Measurements from ENCODE around the gene NAALADL1. TPM values are rescaled to one million over a fixed set of nuclear protein-coding genes. Genes with fewer than 3 reads are reported as not detected.
"Not testable (repeated sequence)": the region's sequence is repeated elsewhere in the genome, so short reads cannot be mapped to it uniquely, and the experiment has no call there.

The NAALADL1 gene
- total RNA-seq, 1 donor from 2014 or later = not detected

- peaks cover 8% of the 10 kb centered on the region for H3K4me1 Mint-ChIP-seq (ENCODE audit: unreplicated experiment)
- H3K27me3 Mint-ChIP-seq (ENCODE audit: unreplicated experiment) = peaks cover 2% of the 10 kb centered on the region
- DNase-seq (ENCODE audit: low spot score) = peak; percentile 92
- H3K27ac Mint-ChIP-seq (ENCODE audit: unreplicated experiment) = peak within 1 kb of the TSS; percentile 6
- H3K4me3 Mint-ChIP-seq (ENCODE audit: unreplicated experiment) = peak within 1 kb of the TSS; percentile 88
- TF ChIP-seq CTCF (IDR thresholded peaks at IDR 0.05; ENCODE audit: unreplicated experiment) = peak; percentile 89
- no peaks in the 10 kb centered on the region for H3K9me3 Mint-ChIP-seq (ENCODE audit: unreplicated experiment)
- no peaks in the 10 kb centered on the region for H3K36me3 Mint-ChIP-seq (ENCODE audit: low read depth, unreplicated experiment)
Measured at GRCh38 chr11:65027213-65028067, 30.9 kb downstream of the NAALADL1 start, which contains the start of gene SNX15. Gene SNX15 (plus strand): TSS chr11:65027439. CDS start chr11:65027538, 99 bp downstream.

GRCh38 chr11:65026810-65027209 lies 31.5 kb downstream of the NAALADL1 start:
- no peaks in the 10 kb centered on the region for H3K9me3 Mint-ChIP-seq (ENCODE audit: unreplicated experiment)
- no peaks in the 10 kb centered on the region for H3K36me3 Mint-ChIP-seq (ENCODE audit: low read depth, unreplicated experiment)
- peaks cover 2% of the 10 kb centered on the region for H3K27me3 Mint-ChIP-seq (ENCODE audit: unreplicated experiment)
- H3K27ac Mint-ChIP-seq (ENCODE audit: unreplicated experiment) = peak overlapping the region; percentile 6
- no peak for TF ChIP-seq CTCF (IDR thresholded peaks at IDR 0.05; ENCODE audit: unreplicated experiment)
- no peak for DNase-seq (ENCODE audit: low spot score)
- peak overlapping the region; percentile 88 for H3K4me3 Mint-ChIP-seq (ENCODE audit: unreplicated experiment)
- peaks cover 8% of the 10 kb centered on the region for H3K4me1 Mint-ChIP-seq (ENCODE audit: unreplicated experiment)

- H3K9me3 Mint-ChIP-seq (ENCODE audit: unreplicated experiment); H3K27ac Mint-ChIP-seq (ENCODE audit: unreplicated experiment); H3K4me1 Mint-ChIP-seq (ENCODE audit: unreplicated experiment); H3K36me3 Mint-ChIP-seq (ENCODE audit: low read depth, unreplicated experiment); DNase-seq (ENCODE audit: low spot score); H3K4me3 Mint-ChIP-seq (ENCODE audit: unreplicated experiment); H3K27me3 Mint-ChIP-seq (ENCODE audit: unreplicated experiment): not testable (repeated sequence)
Measured at GRCh38 chr11:65023502-65023901, 34.9 kb downstream of the NAALADL1 start.

- H3K4me3 Mint-ChIP-seq (ENCODE audit: unreplicated experiment) = peak overlapping the region; percentile 21
- H3K27ac Mint-ChIP-seq (ENCODE audit: unreplicated experiment) = no peak overlapping the region
- H3K9me3 Mint-ChIP-seq (ENCODE audit: unreplicated experiment) = no peaks in the 10 kb centered on the region
- no peaks in the 10 kb centered on the region for H3K27me3 Mint-ChIP-seq (ENCODE audit: unreplicated experiment)
- H3K4me1 Mint-ChIP-seq (ENCODE audit: unreplicated experiment) = peaks cover 5% of the 10 kb centered on the region
- DNase-seq (ENCODE audit: low spot score) = no peak
- H3K36me3 Mint-ChIP-seq (ENCODE audit: low read depth, unreplicated experiment) = peaks cover 9% of the 10 kb centered on the region
- no peak for TF ChIP-seq CTCF (IDR thresholded peaks at IDR 0.05; ENCODE audit: unreplicated experiment)
Measured at GRCh38 chr11:65021509-65021908, 36.8 kb downstream of the NAALADL1 start.

GRCh38 chr11:65021003-65021402 lies 37.4 kb downstream of the NAALADL1 start:
- no peak for TF ChIP-seq CTCF (IDR thresholded peaks at IDR 0.05; ENCODE audit: unreplicated experiment)
- Mint-ChIP-seq H3K27me3 (ENCODE audit: unreplicated experiment) (no peaks in the 10 kb centered on the region), H3K9me3 (ENCODE audit: unreplicated experiment) (no peaks in the 10 kb centered on the region), H3K36me3 (ENCODE audit: low read depth, unreplicated experiment) (peaks cover 13% of the 10 kb centered on the region), H3K27ac (ENCODE audit: unreplicated experiment) (no peak overlapping the region), H3K4me1 (ENCODE audit: unreplicated experiment) (peaks cover 7% of the 10 kb centered on the region), H3K4me3 (ENCODE audit: unreplicated experiment) (peak overlapping the region; percentile 21)
- no peak for DNase-seq (ENCODE audit: low spot score)

Data from endothelial cell (in vitro differentiated cells).